Measurements from ENCODE around the gene TRPC4.

DNA sequence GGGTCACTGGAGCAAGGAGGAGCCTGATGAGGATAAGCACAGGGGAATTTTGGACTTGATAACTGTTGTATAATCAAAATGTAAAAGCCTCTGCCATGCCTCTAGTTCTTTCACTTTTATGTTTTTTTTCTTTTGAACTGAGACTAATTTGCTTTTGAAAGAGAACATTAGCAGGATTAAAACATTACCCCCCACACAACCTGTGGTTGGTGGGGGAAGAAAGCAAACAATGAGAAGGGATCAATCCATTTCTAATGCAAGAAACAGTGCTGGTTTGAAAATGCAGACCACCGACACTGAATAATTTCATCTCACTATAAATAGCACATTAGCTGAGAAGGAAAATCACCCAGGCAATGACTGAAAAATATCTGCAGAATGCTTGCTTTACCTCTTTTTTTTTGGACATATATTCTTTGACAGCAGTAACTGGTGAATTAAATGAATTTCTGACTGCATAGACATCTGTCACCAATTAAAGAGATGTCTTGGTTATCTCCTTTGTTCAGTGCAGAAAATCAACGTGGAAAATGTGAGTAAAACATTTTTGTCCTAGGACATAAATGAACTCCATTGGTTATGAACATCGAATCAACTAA, 48.6 kb upstream of the TRPC4 start:
- no peak for TF ChIP-seq CTCF (IDR thresholded peaks at IDR 0.05 in 8 of 11, conservative IDR thresholded peaks at IDR 0.05 in 3 of 11)
- TF ChIP-seq POLR2A (IDR thresholded peaks at IDR 0.05) = no peak

Data from spleen (tissue), 7 donors.